ENCODE data around the gene PDGFC. TPM values are rescaled to one million over a fixed set of nuclear protein-coding genes. Genes with fewer than 3 reads are reported as not detected.

PDGFC gene
- total RNA-seq, 1 experiment from 2014 or later, result 5.3 TPM

- Mint-ChIP-seq H3K4me3 (no peak overlapping the region), H3K27me3 (ENCODE audit: low read depth) (no peaks in the 10 kb centered on the region), H3K4me1 (peaks cover 28% of the 10 kb centered on the region), H3K9me3 (no peaks in the 10 kb centered on the region), H3K36me3 (no peaks in the 10 kb centered on the region), H3K27ac (no peak overlapping the region)
- TF ChIP-seq ZNF219 (CRISPR knock-in tag; IDR thresholded peaks at IDR 0.05; ENCODE audit: borderline replicate concordance) (no peak), ZNF671 (CRISPR knock-in tag; IDR thresholded peaks at IDR 0.05) (no peak), ZNF396 (CRISPR knock-in tag; IDR thresholded peaks at IDR 0.05; ENCODE audit: borderline replicate concordance) (no peak), E2F5 (CRISPR knock-in tag; IDR thresholded peaks at IDR 0.05) (no peak), ZNF532 (CRISPR knock-in tag; IDR thresholded peaks at IDR 0.05; ENCODE audit: borderline replicate concordance) (no peak), CREB1 (CRISPR knock-in tag; IDR thresholded peaks at IDR 0.05) (no peak), NFYB (CRISPR knock-in tag; conservative IDR thresholded peaks at IDR 0.05; ENCODE audit: low read depth) (no peak), GABPB1 (CRISPR knock-in tag; IDR thresholded peaks at IDR 0.05) (no peak), ZBTB21 (CRISPR knock-in tag; IDR thresholded peaks at IDR 0.05; ENCODE audit: borderline replicate concordance) (no peak), NFATC4 (CRISPR knock-in tag; IDR thresholded peaks at IDR 0.05) (no peak), HMGA2 (CRISPR knock-in tag; IDR thresholded peaks at IDR 0.05) (no peak)
- TF ChIP-seq, protein P1, sequence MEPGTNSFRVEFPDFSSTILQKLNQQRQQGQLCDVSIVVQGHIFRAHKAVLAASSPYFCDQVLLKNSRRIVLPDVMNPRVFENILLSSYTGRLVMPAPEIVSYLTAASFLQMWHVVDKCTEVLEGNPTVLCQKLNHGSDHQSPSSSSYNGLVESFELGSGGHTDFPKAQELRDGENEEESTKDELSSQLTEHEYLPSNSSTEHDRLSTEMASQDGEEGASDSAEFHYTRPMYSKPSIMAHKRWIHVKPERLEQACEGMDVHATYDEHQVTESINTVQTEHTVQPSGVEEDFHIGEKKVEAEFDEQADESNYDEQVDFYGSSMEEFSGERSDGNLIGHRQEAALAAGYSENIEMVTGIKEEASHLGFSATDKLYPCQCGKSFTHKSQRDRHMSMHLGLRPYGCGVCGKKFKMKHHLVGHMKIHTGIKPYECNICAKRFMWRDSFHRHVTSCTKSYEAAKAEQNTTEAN (CRISPR knock-in tag; IDR thresholded peaks at IDR 0.05), result no peak
- TF ChIP-seq, protein P2, sequence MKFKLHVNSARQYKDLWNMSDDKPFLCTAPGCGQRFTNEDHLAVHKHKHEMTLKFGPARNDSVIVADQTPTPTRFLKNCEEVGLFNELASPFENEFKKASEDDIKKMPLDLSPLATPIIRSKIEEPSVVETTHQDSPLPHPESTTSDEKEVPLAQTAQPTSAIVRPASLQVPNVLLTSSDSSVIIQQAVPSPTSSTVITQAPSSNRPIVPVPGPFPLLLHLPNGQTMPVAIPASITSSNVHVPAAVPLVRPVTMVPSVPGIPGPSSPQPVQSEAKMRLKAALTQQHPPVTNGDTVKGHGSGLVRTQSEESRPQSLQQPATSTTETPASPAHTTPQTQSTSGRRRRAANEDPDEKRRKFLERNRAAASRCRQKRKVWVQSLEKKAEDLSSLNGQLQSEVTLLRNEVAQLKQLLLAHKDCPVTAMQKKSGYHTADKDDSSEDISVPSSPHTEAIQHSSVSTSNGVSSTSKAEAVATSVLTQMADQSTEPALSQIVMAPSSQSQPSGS (CRISPR knock-in tag; IDR thresholded peaks at IDR 0.05; ENCODE audit: borderline replicate concordance, low read depth), result no peak
- ChIA-PET CTCF (interaction anchor here (0.6 to 0.7 kb wide), 2 partner anchors 27 to 166 kb away, joined by 3 to 5 read pairs; no protein-coding TSS in a partner anchor), POLR2A (no interaction called here)
- ATAC-seq (no peak), DNase-seq (ENCODE audit: low spot score) (no peak)
Observed at GRCh38 chr4:156963419-156963818, 8.2 kb downstream of the PDGFC start.

GRCh38 chr4:156962528-156962974 is 9.0 kb downstream of the PDGFC start:
- Mint-ChIP-seq H3K4me1 (peaks cover 28% of the 10 kb centered on the region), H3K9me3 (no peaks in the 10 kb centered on the region), H3K4me3 (no peak overlapping the region), H3K27me3 (ENCODE audit: low read depth) (no peaks in the 10 kb centered on the region), H3K36me3 (no peaks in the 10 kb centered on the region), H3K27ac (no peak overlapping the region)
- ChIA-PET POLR2A (no interaction called here), CTCF (no interaction called here)
- TF ChIP-seq NFATC4 (CRISPR knock-in tag; IDR thresholded peaks at IDR 0.05) (no peak), CBFB (CRISPR knock-in tag; IDR thresholded peaks at IDR 0.05; ENCODE audit: low read depth) (no peak), MAX (CRISPR knock-in tag; IDR thresholded peaks at IDR 0.05) (no peak), RELA (CRISPR knock-in tag; IDR thresholded peaks at IDR 0.05; ENCODE audit: borderline replicate concordance) (no peak), GABPB1 (CRISPR knock-in tag; IDR thresholded peaks at IDR 0.05) (no peak), AR (CRISPR knock-in tag; IDR thresholded peaks at IDR 0.05) (no peak), TCF7 (CRISPR knock-in tag; IDR thresholded peaks at IDR 0.05; ENCODE audit: low read depth) (no peak), OVOL2 (CRISPR knock-in tag; IDR thresholded peaks at IDR 0.05; ENCODE audit: borderline replicate concordance) (no peak), EMX1 (CRISPR knock-in tag; IDR thresholded peaks at IDR 0.05) (no peak)
- TF ChIP-seq, protein P1 (CRISPR knock-in tag; IDR thresholded peaks at IDR 0.05), result no peak
- DNase-seq (ENCODE audit: low spot score) (no peak), ATAC-seq (peak; percentile 24)

All from WTC11 (cell line).